ENCODE measurements around the gene ZFYVE27.

ZFYVE27 gene

DNA sequence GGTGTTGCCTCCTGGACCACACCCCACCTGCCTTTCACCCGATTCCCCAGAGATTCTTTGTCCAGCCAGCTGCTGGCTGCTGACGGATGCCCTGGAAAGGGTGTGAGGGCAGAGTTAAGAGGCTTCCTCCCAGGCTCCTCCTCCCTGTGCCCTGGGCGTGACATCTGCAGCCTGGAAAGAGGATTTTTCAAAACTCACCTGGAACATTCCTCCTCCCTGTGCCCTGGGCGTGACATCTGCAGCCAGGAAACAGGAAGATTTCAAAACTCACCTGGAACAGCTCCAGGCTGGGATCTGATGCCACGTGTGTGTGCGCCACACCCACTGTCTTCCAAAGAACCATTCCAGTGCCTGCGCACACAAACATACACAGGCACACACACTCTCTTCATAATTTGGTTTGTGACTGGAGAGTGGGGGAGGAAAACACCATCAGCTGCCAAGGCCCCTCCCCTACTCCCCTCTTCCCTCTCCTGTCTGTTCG is 18.2 kb upstream of the ZFYVE27 start:
- peak; percentile 62; the same call in 1 of the 2 replicates for TF ChIP-seq TCF12 (IDR thresholded peaks at IDR 0.05; ENCODE audit: low read depth)
- peak; percentile 92 for TF ChIP-seq MAX (IDR thresholded peaks at IDR 0.05)
- no peak for TF ChIP-seq CREB1 (IDR thresholded peaks at IDR 0.05; ENCODE audit: low read depth)
- TF ChIP-seq, protein P1, sequence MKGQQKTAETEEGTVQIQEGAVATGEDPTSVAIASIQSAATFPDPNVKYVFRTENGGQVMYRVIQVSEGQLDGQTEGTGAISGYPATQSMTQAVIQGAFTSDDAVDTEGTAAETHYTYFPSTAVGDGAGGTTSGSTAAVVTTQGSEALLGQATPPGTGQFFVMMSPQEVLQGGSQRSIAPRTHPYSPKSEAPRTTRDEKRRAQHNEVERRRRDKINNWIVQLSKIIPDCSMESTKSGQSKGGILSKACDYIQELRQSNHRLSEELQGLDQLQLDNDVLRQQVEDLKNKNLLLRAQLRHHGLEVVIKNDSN (IDR thresholded peaks at IDR 0.05): peak; percentile 80
- TF ChIP-seq EGR1 (IDR thresholded peaks at IDR 0.05): no peak
- 0 out of 2 replicates have a peak, but pooled peaks have one; percentile 33 for TF ChIP-seq YY1 (IDR thresholded peaks at IDR 0.05; ENCODE audit: low read depth)
- TF ChIP-seq NFIC (IDR thresholded peaks at IDR 0.05): peak; percentile 82
- TF ChIP-seq TEAD4 (IDR thresholded peaks at IDR 0.05): peak; percentile 74
- peak; percentile 95 for TF ChIP-seq CEBPB (IDR thresholded peaks at IDR 0.05)

GRCh38 chr10:97719602-97720001 is 17.3 kb upstream of the ZFYVE27 start:
- TF ChIP-seq ZBTB7A (IDR thresholded peaks at IDR 0.05; ENCODE audit: low read depth): no peak
- no peak for TF ChIP-seq TAF1 (IDR thresholded peaks at IDR 0.05; ENCODE audit: low read depth)
- TF ChIP-seq, protein P1 (IDR thresholded peaks at IDR 0.05): no peak
- no peak for TF ChIP-seq MAX (IDR thresholded peaks at IDR 0.05)
- TF ChIP-seq REST (IDR thresholded peaks at IDR 0.05; ENCODE audit: low read depth): no peak
- no peak for TF ChIP-seq RAD21 (IDR thresholded peaks at IDR 0.05; ENCODE audit: low read depth)
- no peak for TF ChIP-seq TEAD4 (IDR thresholded peaks at IDR 0.05)
- no peak for TF ChIP-seq EGR1 (IDR thresholded peaks at IDR 0.05)
- TF ChIP-seq TCF12 (IDR thresholded peaks at IDR 0.05; ENCODE audit: low read depth): no peak
- no peak for TF ChIP-seq CEBPB (IDR thresholded peaks at IDR 0.05)

DNA sequence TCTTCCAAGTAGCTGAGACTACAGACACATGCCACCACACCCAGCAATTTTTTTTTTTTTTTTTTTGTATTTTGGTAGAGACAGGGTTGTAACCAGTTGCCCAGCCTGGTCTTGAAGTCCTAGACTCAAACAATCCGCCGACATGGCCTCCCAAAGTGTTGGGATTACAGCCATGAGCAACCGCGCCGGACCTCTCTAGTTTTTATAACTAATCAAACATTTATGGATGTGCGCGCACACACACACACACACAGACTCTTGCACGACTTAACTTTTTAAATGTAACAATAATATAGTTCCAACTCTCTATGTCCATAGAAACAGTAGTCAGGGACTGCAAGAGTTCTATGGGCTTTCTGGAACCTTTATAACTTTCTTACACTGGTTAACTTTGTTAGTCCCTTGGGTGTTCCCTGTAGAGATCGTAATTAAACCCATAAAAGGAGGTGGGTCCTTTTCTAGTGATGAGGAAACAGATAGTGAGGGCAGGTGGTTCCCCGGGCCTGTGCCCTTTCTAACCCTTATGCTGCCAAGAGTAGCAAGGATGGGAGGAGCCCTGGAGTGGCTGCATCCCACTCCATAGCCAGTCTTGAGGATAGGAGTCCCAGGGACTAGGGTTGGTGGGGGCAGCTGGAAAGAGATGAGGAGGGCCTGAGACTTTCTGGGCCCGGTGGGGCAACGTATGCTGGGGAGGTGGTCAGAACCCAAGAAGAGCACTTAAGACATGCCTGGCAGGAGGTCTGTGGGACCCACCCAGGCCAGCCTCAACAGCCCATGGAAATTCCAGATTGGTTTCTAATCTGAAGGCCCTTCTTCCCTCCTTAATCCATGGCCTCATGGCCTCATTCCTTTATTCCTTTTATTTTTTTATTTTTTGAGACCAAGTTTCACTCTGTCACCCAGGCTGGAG is 14.8 kb upstream of the ZFYVE27 start:
- no peak for TF ChIP-seq ZBTB7A (IDR thresholded peaks at IDR 0.05; ENCODE audit: low read depth)
- TF ChIP-seq, protein P1 (IDR thresholded peaks at IDR 0.05): no peak

GRCh38 chr10:97723001-97723400 is 13.9 kb upstream of the ZFYVE27 start:
- TF ChIP-seq RAD21 (IDR thresholded peaks at IDR 0.05; ENCODE audit: low read depth): no peak
- no peak for TF ChIP-seq MAX (IDR thresholded peaks at IDR 0.05)
- TF ChIP-seq TAF1 (IDR thresholded peaks at IDR 0.05; ENCODE audit: low read depth): no peak
- no peak for TF ChIP-seq YY1 (IDR thresholded peaks at IDR 0.05; ENCODE audit: low read depth)
- TF ChIP-seq TEAD4 (IDR thresholded peaks at IDR 0.05): no peak
- TF ChIP-seq FOXM1 (IDR thresholded peaks at IDR 0.05; ENCODE audit: borderline replicate concordance, low read depth): no peak
- TF ChIP-seq ZBTB7A (IDR thresholded peaks at IDR 0.05; ENCODE audit: low read depth): no peak
- TF ChIP-seq, protein P1 (IDR thresholded peaks at IDR 0.05): no peak
- no peak for TF ChIP-seq EGR1 (IDR thresholded peaks at IDR 0.05)
- TF ChIP-seq TCF12 (IDR thresholded peaks at IDR 0.05; ENCODE audit: low read depth): no peak
- TF ChIP-seq REST (IDR thresholded peaks at IDR 0.05; ENCODE audit: low read depth): no peak
- TF ChIP-seq CREB1 (IDR thresholded peaks at IDR 0.05; ENCODE audit: low read depth): no peak
- no peak for TF ChIP-seq NFIC (IDR thresholded peaks at IDR 0.05)

GRCh38 chr10:97724341-97724941 is 12.5 kb upstream of the ZFYVE27 start:
- TF ChIP-seq, protein P1 (IDR thresholded peaks at IDR 0.05): no peak
- TF ChIP-seq TCF12 (IDR thresholded peaks at IDR 0.05; ENCODE audit: low read depth): no peak
- TF ChIP-seq TAF1 (IDR thresholded peaks at IDR 0.05; ENCODE audit: low read depth): no peak
- no peak for TF ChIP-seq TEAD4 (IDR thresholded peaks at IDR 0.05)
- TF ChIP-seq YY1 (IDR thresholded peaks at IDR 0.05; ENCODE audit: low read depth): no peak
- TF ChIP-seq REST (IDR thresholded peaks at IDR 0.05; ENCODE audit: low read depth): no peak
- no peak for TF ChIP-seq EGR1 (IDR thresholded peaks at IDR 0.05)
